Omental fat pad (tissue), 4 donors: ENCODE measurements around the gene PXDN. TPM values are rescaled to one million over a fixed set of nuclear protein-coding genes. Genes with fewer than 3 reads are reported as not detected.

Experiments
- ATAC-seq: fragments of 150-250 bp; one replicate; pipeline ENCODE4 v1.9.1; 2016; ENCODE audit warnings: mild to moderate bottlenecking, moderate library complexity; ENCODE audit not compliant: low FRiP score
- DNase-seq: peaks from one replicate; pipeline ENCODE4 v3.0.0-alpha.2; 2019; ENCODE audit warnings: low spot score
- CTCF ChIP-seq, 3 donors: fragments of 450-650 bp; IDR thresholded peaks; one replicate each; pipeline ENCODE4 v1.5.1; 2016 to 2017; ENCODE audit warnings: antibody characterized with exemption in 3 of 3, mild to moderate bottlenecking in 3 of 3, moderate library complexity in 2 of 3
- total RNA-seq, 4 donors: library from RNA; depleted of rRNA; stranded (reverse); fragments of >200 nt; gene quantifications; one replicate each; pipeline ENCODE4 v1.1.0, GENCODE V29; 2016

The PXDN gene
- total RNA-seq, 4 donors from 2014 or later = 81.2 to 228 (median 112) TPM

GRCh38 chr2:1661891-1662605, 82.3 kb downstream of the PXDN start:
- no peak for TF ChIP-seq CTCF (IDR thresholded peaks at IDR 0.05)
- DNase-seq = no peak
- ATAC-seq = no peak

GRCh38 chr2:1660656-1661640, 83.4 kb downstream of the PXDN start:
- ATAC-seq = no peak
- no peak for TF ChIP-seq CTCF (IDR thresholded peaks at IDR 0.05)
- DNase-seq = no peak

- DNase-seq = no peak
- no peak for TF ChIP-seq CTCF (IDR thresholded peaks at IDR 0.05)
- no peak for ATAC-seq
Measured at GRCh38 chr2:1659951-1660565, 84.3 kb downstream of the PXDN start.

GRCh38 chr2:1658394-1659151, 85.7 kb downstream of the PXDN start:
- ATAC-seq = no peak
- DNase-seq = no peak

GRCh38 chr2:1656961-1657841, 87.1 kb downstream of the PXDN start:
- no peak for ATAC-seq
- DNase-seq = no peak
- no peak for TF ChIP-seq CTCF (IDR thresholded peaks at IDR 0.05)

More at GRCh38 chr2:1658394-1659151, 85.7 kb downstream of the PXDN start:
- no peak for TF ChIP-seq CTCF (IDR thresholded peaks at IDR 0.05)
